ENCODE results near the gene ATP6V0A1. TPM values are rescaled to one million over a fixed set of nuclear protein-coding genes. Genes with fewer than 3 reads are reported as not detected.

Gene ATP6V0A1
- polyA plus RNA-seq, 4 donors = 38.7 to 125 (median 69.2) TPM

GRCh38 chr17:42527932-42528331, 69.3 kb downstream of the ATP6V0A1 start:
- Histone ChIP-seq H3K27ac (ENCODE audit: low read depth in 1 of 3, low read length in 2 of 3) (no peak overlapping the region), H3K27me3 (ENCODE audit: control insufficient read depth in 3 of 3, insufficient read depth in 3 of 3, low read length in 3 of 3) (no peaks in the 10 kb centered on the region), H3K4me1 (ENCODE audit: control insufficient read depth in 3 of 3, insufficient read depth in 2 of 3, low read depth in 1 of 3, low read length in 2 of 3) (peaks cover 3 to 33% (median 6%) of the 10 kb centered on the region in 3 donors), H3K9me3 (ENCODE audit: control insufficient read depth in 2 of 2, insufficient read depth in 1 of 2, low read depth in 1 of 2, low read length in 1 of 2) (peaks cover 0 to 4% of the 10 kb centered on the region in 2 donors), H3K4me3 (ENCODE audit: low read depth in 1 of 3, low read length in 3 of 3) (no peak overlapping the region), H3K36me3 (ENCODE audit: control insufficient read depth in 3 of 3, insufficient read depth in 2 of 3, low read depth in 1 of 3, low read length in 3 of 3) (peaks cover 0 to 6% (median 3%) of the 10 kb centered on the region in 3 donors)
- WGBS, 3 donors = 74 to 87% (median 83%) methylated on average over 6 of the region's 6 CpGs
- DNase-seq (no peak), FAIRE-seq (no peak)

- WGBS, 3 donors = 21 to 44% (median 40%) methylated on average over 3 of the region's 3 CpGs
- Histone ChIP-seq H3K9me3 (ENCODE audit: control insufficient read depth in 2 of 2, insufficient read depth in 1 of 2, low read depth in 1 of 2, low read length in 1 of 2) (peaks cover 0 to 4% of the 10 kb centered on the region in 2 donors), H3K36me3 (ENCODE audit: control insufficient read depth in 3 of 3, insufficient read depth in 2 of 3, low read depth in 1 of 3, low read length in 3 of 3) (peaks cover 0 to 3% (median 0%) of the 10 kb centered on the region in 3 donors), H3K4me1 (ENCODE audit: control insufficient read depth in 3 of 3, insufficient read depth in 2 of 3, low read depth in 1 of 3, low read length in 2 of 3) (peaks cover 3 to 25% (median 6%) of the 10 kb centered on the region in 3 donors), H3K27me3 (ENCODE audit: control insufficient read depth in 3 of 3, insufficient read depth in 3 of 3, low read length in 3 of 3) (no peaks in the 10 kb centered on the region), H3K4me3 (ENCODE audit: low read depth in 1 of 3, low read length in 3 of 3) (no peak overlapping the region), H3K27ac (ENCODE audit: low read depth in 1 of 3, low read length in 2 of 3) (peak overlapping the region in 1 of 3 donors; percentile 11)
- DNase-seq = peak in 1 of 2 donors; percentile 81
- FAIRE-seq = no peak
These were observed 70.4 kb downstream of the ATP6V0A1 start for GRCh38 chr17:42529061-42529460.

- H3K4me1 ChIP-seq (ENCODE audit: control insufficient read depth in 3 of 3, insufficient read depth in 2 of 3, low read depth in 1 of 3, low read length in 2 of 3) = peaks cover 3 to 33% (median 9%) of the 10 kb centered on the region in 3 donors
- H3K36me3 ChIP-seq (ENCODE audit: control insufficient read depth in 3 of 3, insufficient read depth in 2 of 3, low read depth in 1 of 3, low read length in 3 of 3) = peaks cover 0 to 3% (median 0%) of the 10 kb centered on the region in 3 donors
- FAIRE-seq = no peak
- no peak for DNase-seq
- H3K27ac ChIP-seq (ENCODE audit: low read depth in 1 of 3, low read length in 2 of 3) = peak overlapping the region; percentile 88 to 94 (median 92)
- peaks cover 0 to 4% of the 10 kb centered on the region in 2 donors for H3K9me3 ChIP-seq (ENCODE audit: control insufficient read depth in 2 of 2, insufficient read depth in 1 of 2, low read depth in 1 of 2, low read length in 1 of 2)
- H3K4me3 ChIP-seq (ENCODE audit: low read depth in 1 of 3, low read length in 3 of 3) = no peak overlapping the region
- H3K27me3 ChIP-seq (ENCODE audit: control insufficient read depth in 3 of 3, insufficient read depth in 3 of 3, low read length in 3 of 3) = no peaks in the 10 kb centered on the region
- WGBS, 3 donors = 61 to 77% (median 67%) methylated on average over 2 of the region's 2 CpGs
These were observed 72.3 kb downstream of the ATP6V0A1 start for GRCh38 chr17:42530952-42531454.

DNA sequence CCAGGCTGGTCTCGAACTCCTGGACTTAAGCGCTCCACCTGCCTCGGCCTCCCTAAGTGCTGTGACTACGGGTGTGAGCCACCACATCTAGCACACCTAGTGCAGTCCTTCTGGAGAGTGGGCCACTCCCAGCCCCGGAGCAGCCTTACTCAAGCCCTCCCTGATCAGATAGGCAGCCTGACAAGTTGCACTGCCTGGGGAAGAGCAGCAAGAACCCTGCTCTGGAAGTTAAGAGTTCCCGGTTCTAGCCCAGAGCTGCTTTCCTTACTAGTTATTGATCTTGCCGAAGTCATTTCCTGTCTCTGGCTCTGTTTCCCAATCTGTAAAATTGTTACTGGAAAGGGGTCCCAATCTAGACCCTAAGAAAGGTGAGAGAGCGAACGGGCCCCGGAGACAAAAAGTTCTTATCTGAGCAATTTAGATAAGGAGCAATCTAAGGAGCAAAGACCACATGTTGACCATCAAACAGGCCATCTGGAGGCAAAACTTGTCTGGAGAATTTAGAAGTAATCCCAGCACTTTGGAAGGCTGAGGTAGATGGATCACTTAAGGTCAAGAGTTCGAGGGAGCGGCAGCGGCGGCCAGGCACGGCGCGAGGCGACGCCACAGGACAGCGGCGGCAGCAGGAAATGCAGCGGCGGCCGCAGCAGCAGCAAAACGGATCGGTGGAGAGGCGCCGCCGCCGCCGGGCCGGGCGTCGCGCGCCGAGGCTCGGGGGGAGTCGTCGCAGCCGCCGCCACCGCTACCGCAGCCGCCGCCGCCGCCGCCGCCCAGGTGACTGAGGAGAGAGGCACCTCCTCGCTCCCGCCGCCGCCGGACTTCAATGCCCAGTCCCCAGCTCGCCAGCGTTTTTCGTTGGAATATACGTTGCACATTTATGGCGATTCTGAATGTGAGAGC, 73.0 kb downstream of the ATP6V0A1 start:
- FAIRE-seq = no peak
- Histone ChIP-seq H3K36me3 (ENCODE audit: control insufficient read depth in 3 of 3, insufficient read depth in 2 of 3, low read depth in 1 of 3, low read length in 3 of 3) (peaks cover 0 to 3% (median 0%) of the 10 kb centered on the region in 3 donors), H3K4me1 (ENCODE audit: control insufficient read depth in 3 of 3, insufficient read depth in 2 of 3, low read depth in 1 of 3, low read length in 2 of 3) (peaks cover 3 to 35% (median 9%) of the 10 kb centered on the region in 3 donors), H3K27ac (ENCODE audit: low read depth in 1 of 3, low read length in 2 of 3) (peak overlapping the region; percentile 88 to 94 (median 92)), H3K27me3 (ENCODE audit: control insufficient read depth in 3 of 3, insufficient read depth in 3 of 3, low read length in 3 of 3) (no peaks in the 10 kb centered on the region), H3K9me3 (ENCODE audit: control insufficient read depth in 2 of 2, insufficient read depth in 1 of 2, low read depth in 1 of 2, low read length in 1 of 2) (peaks cover 0 to 4% of the 10 kb centered on the region in 2 donors), H3K4me3 (ENCODE audit: low read depth in 1 of 3, low read length in 3 of 3) (peak overlapping the region; percentile 20 to 56 (median 52))
- 6 to 10% (median 10%) methylated on average over 49 to 60 of the region's 60 CpGs for WGBS, 3 donors
- peak; percentile 81 to 89 for DNase-seq

- 43 to 46% (median 45%) methylated on average over 26 of the region's 26 CpGs for WGBS, 3 donors
- no peak for DNase-seq
- H3K4me3 ChIP-seq (ENCODE audit: low read depth in 1 of 3, low read length in 3 of 3) = peak overlapping the region; percentile 69 to 80 (median 79)
- peaks cover 0 to 30% (median 0%) of the 10 kb centered on the region in 3 donors for H3K36me3 ChIP-seq (ENCODE audit: control insufficient read depth in 3 of 3, insufficient read depth in 2 of 3, low read depth in 1 of 3, low read length in 3 of 3)
- H3K27me3 ChIP-seq (ENCODE audit: control insufficient read depth in 3 of 3, insufficient read depth in 3 of 3, low read length in 3 of 3) = no peaks in the 10 kb centered on the region
- peaks cover 5 to 34% (median 9%) of the 10 kb centered on the region in 3 donors for H3K4me1 ChIP-seq (ENCODE audit: control insufficient read depth in 3 of 3, insufficient read depth in 2 of 3, low read depth in 1 of 3, low read length in 2 of 3)
- peak overlapping the region in 2 of 3 donors; percentile 69 to 88 for H3K27ac ChIP-seq (ENCODE audit: low read depth in 1 of 3, low read length in 2 of 3)
- FAIRE-seq = no peak
- H3K9me3 ChIP-seq (ENCODE audit: control insufficient read depth in 2 of 2, insufficient read depth in 1 of 2, low read depth in 1 of 2, low read length in 1 of 2) = no peaks in the 10 kb centered on the region
These were observed 76.7 kb downstream of the ATP6V0A1 start for GRCh38 chr17:42535155-42536047.

GRCh38 chr17:42536048-42536371, 77.3 kb downstream of the ATP6V0A1 start, which contains the start of gene NAGLU:
Gene NAGLU (plus strand): TSS chr17:42536241. CDS start chr17:42536273, 32 bp downstream.
- 0 to 1% (median 0%) methylated on average over 27 to 40 of the region's 40 CpGs for WGBS, 3 donors
- H3K4me3 ChIP-seq (ENCODE audit: low read depth in 1 of 3, low read length in 3 of 3) = peak within 1 kb of the TSS; percentile 69 to 80 (median 79)
- no peaks in the 10 kb centered on the region for H3K27me3 ChIP-seq (ENCODE audit: control insufficient read depth in 3 of 3, insufficient read depth in 3 of 3, low read length in 3 of 3)
- no peaks in the 10 kb centered on the region for H3K9me3 ChIP-seq (ENCODE audit: control insufficient read depth in 2 of 2, insufficient read depth in 1 of 2, low read depth in 1 of 2, low read length in 1 of 2)
- H3K36me3 ChIP-seq (ENCODE audit: control insufficient read depth in 3 of 3, insufficient read depth in 2 of 3, low read depth in 1 of 3, low read length in 3 of 3) = peaks cover 0 to 34% (median 0%) of the 10 kb centered on the region in 3 donors
- H3K4me1 ChIP-seq (ENCODE audit: control insufficient read depth in 3 of 3, insufficient read depth in 2 of 3, low read depth in 1 of 3, low read length in 2 of 3) = peaks cover 7 to 33% (median 8%) of the 10 kb centered on the region in 3 donors
- FAIRE-seq (no peak), DNase-seq (peak; percentile 90 to 96)
- H3K27ac ChIP-seq (ENCODE audit: low read depth in 1 of 3, low read length in 2 of 3) = peak within 1 kb of the TSS; percentile 64 to 88 (median 76)

- H3K27me3 ChIP-seq (ENCODE audit: control insufficient read depth in 3 of 3, insufficient read depth in 3 of 3, low read length in 3 of 3) = no peaks in the 10 kb centered on the region
- DNase-seq (peak; percentile 66 to 89), FAIRE-seq (no peak)
- peaks cover 0 to 39% (median 0%) of the 10 kb centered on the region in 3 donors for H3K36me3 ChIP-seq (ENCODE audit: control insufficient read depth in 3 of 3, insufficient read depth in 2 of 3, low read depth in 1 of 3, low read length in 3 of 3)
- H3K9me3 ChIP-seq (ENCODE audit: control insufficient read depth in 2 of 2, insufficient read depth in 1 of 2, low read depth in 1 of 2, low read length in 1 of 2) = no peaks in the 10 kb centered on the region
- H3K27ac ChIP-seq (ENCODE audit: low read depth in 1 of 3, low read length in 2 of 3) = peak overlapping the region; percentile 64 to 88 (median 76)
- peak overlapping the region; percentile 69 to 80 (median 79) for H3K4me3 ChIP-seq (ENCODE audit: low read depth in 1 of 3, low read length in 3 of 3)
- 1% methylated on average over 40 to 65 of the region's 65 CpGs for WGBS, 3 donors
- peaks cover 3 to 31% (median 9%) of the 10 kb centered on the region in 3 donors for H3K4me1 ChIP-seq (ENCODE audit: control insufficient read depth in 3 of 3, insufficient read depth in 2 of 3, low read depth in 1 of 3, low read length in 2 of 3)
These were observed 77.9 kb downstream of the ATP6V0A1 start for GRCh38 chr17:42536372-42537155.

All from small intestine (tissue), 7 donors.